ELR (cell line): ENCODE data around the gene FANCM.
"Not testable (repeated sequence)": the region's sequence is repeated elsewhere in the genome, so short reads cannot be mapped to it uniquely, and the experiment has no call there.

Experiments
- DNase-seq: peaks from one replicate; pipeline ENCODE4 v3.0.0-alpha.2; 2015; ENCODE audit warnings: low read depth

The FANCM gene

GRCh38 chr14:45135659-45136395 lies at the start of gene FANCM:
TSS of gene FANCM (plus strand) at chr14:45135930. CDS start at chr14:45136032, 102 bp downstream.
- DNase-seq: peak; percentile 99

GRCh38 chr14:45089813-45090212 lies 45.9 kb upstream of the FANCM start:
- DNase-seq: peak; percentile 85

GRCh38 chr14:45091710-45092109 lies 44.0 kb upstream of the FANCM start:
- DNase-seq: peak; percentile 74

GRCh38 chr14:45094275-45094674 lies 41.5 kb upstream of the FANCM start:
- no peak for DNase-seq

- no peak for DNase-seq
Measured at GRCh38 chr14:45095143-45095542, 40.6 kb upstream of the FANCM start.

GRCh38 chr14:45096218-45096617 lies 39.5 kb upstream of the FANCM start:
- DNase-seq: no peak

- DNase-seq: no peak
Measured at GRCh38 chr14:45103806-45104205, 31.9 kb upstream of the FANCM start.

GRCh38 chr14:45104561-45104960 lies 31.2 kb upstream of the FANCM start:
- no peak for DNase-seq

- DNase-seq: peak; percentile 70
Measured at GRCh38 chr14:45112896-45113781, 22.6 kb upstream of the FANCM start.

GRCh38 chr14:45114327-45114726 lies 21.4 kb upstream of the FANCM start:
- no peak for DNase-seq

- DNase-seq: no peak
Measured at GRCh38 chr14:45118594-45118993, 17.1 kb upstream of the FANCM start.

- DNase-seq: no peak
Measured at GRCh38 chr14:45120096-45120495, 15.6 kb upstream of the FANCM start.

GRCh38 chr14:45123271-45123670 lies 12.5 kb upstream of the FANCM start:
- DNase-seq: no peak

GRCh38 chr14:45125754-45126153 lies 10.0 kb upstream of the FANCM start:
- no peak for DNase-seq

- DNase-seq: no peak
Measured at GRCh38 chr14:45128963-45129629, 6.6 kb upstream of the FANCM start.

GRCh38 chr14:45133683-45134050 lies 2.1 kb upstream of the FANCM start:
- no peak for DNase-seq

GRCh38 chr14:45134051-45134958 lies 1.4 kb upstream of the FANCM start, which contains the start of gene FKBP3:
TSS of gene FKBP3 (minus strand) at chr14:45134481. CDS start at chr14:45134456, 25 bp downstream.
- DNase-seq: peak; percentile 100

- DNase-seq: peak; percentile 50
Measured at GRCh38 chr14:45135156-45135555, 574 bp upstream of the FANCM start.

- DNase-seq: no peak
Measured at GRCh38 chr14:45136399-45136798, 669 bp downstream of the FANCM start.

GRCh38 chr14:45140661-45141187 lies 5.0 kb downstream of the FANCM start:
- DNase-seq: peak; percentile 8

- not testable (repeated sequence) for DNase-seq
Measured at GRCh38 chr14:45142083-45142482, 6.4 kb downstream of the FANCM start.
